Activated naive CD4-positive, alpha-beta T cell treated with anti-CD3 and anti-CD28 coated beads, Interleukin-2, amount 50 U/mL, for 72 hours (primary cell): ENCODE measurements around the gene NKD1. TPM values are rescaled to one million over a fixed set of nuclear protein-coding genes. Genes with fewer than 3 reads are reported as not detected.
A peak's percentile ranks its signal among the peaks of the same experiment; 100 is the strongest.

Experiments used
- ATAC-seq, 2 donors: fragments of 150-1000 bp; cut with Tn5 transposase; 2 replicates each; pipeline ENCODE4 v1.10.0; 2021; ENCODE audit warnings: mild to moderate bottlenecking in 2 of 2, moderate library complexity in 2 of 2
- DNase-seq, 2 donors: peaks; one replicate each; pipeline ENCODE4 v3.0.0; 2021 to 2022; ENCODE audit warnings: low spot score in 2 of 2
- H3K27ac Mint-ChIP-seq, 2 donors: one replicate each; pipeline ENCODE4 v1.8.0; 2022; ENCODE audit warnings: mild to moderate bottlenecking in 2 of 2, mixed read lengths in 2 of 2
- H3K36me3 Mint-ChIP-seq, 2 donors: one replicate each; pipeline ENCODE4 v1.8.0; 2022; ENCODE audit warnings: mixed read lengths in 2 of 2
- H3K9me3 Mint-ChIP-seq, 2 donors: one replicate each; pipeline ENCODE4 v1.8.0; 2022; ENCODE audit warnings: mixed read lengths in 2 of 2
- total RNA-seq, 2 donors: library from RNA; stranded (reverse); gene quantifications; one replicate each; pipeline ENCODE4 v1.2.3, GENCODE V29; 2022

NKD1 gene
- total RNA-seq, 2 donors from 2014 or later, result 1.4 to 2.1 TPM

DNA sequence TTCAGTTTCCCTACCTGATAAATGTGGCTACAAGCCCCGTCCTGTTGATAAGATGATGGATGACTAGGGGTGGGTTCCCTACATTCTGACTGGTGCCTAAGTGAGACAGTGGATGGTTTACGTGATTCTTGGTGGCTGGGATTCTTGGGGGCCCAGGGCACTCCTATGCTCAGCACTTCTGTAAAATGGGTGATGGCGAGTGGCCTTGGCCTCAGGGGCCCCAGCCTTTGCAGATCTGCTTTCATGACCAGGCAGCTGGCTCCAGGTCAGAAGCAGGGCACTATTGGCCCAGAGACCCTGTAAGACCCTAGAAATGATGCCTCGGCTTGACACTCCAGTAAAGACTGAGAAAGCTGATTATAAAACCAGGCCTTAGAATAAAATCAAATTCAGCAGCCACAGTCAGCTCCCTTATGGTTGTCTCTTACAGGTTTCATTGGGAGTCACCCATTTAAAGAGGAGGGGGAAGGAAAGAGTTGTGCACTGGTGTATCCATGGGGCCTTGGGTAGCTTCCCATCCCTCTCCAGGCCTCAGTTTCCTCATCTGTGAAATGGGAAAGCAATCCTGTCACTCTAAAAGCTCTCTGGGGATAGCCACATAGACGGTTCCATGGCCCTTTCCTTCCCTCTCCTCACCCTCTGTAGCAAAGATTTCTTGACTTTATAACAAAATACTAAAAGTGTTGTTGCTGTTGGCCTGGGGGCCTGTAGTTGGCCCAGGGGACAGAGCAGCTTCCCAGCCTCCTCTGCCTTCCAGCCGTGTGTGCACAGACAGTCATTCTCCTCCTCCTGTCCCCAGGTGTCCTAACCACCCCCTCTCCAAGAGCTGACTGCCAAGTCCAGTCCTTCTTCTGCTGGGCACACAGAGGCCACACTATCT lies 131.7 kb downstream of the NKD1 start:
- DNase-seq, result no peak
- H3K27ac Mint-ChIP-seq, result peak overlapping the region; percentile 95
- H3K9me3 Mint-ChIP-seq, result no peaks in the 10 kb centered on the region
- H3K36me3 Mint-ChIP-seq, result peaks cover 30 to 51% of the 10 kb centered on the region in 2 donors
- no peak for ATAC-seq

DNA sequence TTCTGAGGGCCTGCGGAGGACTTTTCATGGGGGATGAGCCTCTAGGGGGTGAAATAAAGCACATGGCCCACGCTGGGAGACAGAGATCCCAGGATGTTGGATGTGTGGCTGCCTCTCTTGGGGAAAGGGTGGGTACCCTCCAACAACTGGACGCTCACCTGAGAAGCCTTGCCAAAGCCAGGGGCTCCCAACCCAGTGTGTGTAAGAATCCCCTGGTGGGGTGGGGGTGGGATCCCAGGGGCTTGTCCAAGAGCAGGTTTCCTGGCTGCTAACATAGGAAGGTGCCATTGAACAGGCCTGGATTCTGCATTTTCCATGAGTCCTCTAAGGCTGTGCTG lies 132.3 kb downstream of the NKD1 start:
- peaks cover 28 to 46% of the 10 kb centered on the region in 2 donors for H3K36me3 Mint-ChIP-seq
- peak overlapping the region; percentile 95 for H3K27ac Mint-ChIP-seq
- no peaks in the 10 kb centered on the region for H3K9me3 Mint-ChIP-seq
- DNase-seq (no peak), ATAC-seq (no peak)

DNA sequence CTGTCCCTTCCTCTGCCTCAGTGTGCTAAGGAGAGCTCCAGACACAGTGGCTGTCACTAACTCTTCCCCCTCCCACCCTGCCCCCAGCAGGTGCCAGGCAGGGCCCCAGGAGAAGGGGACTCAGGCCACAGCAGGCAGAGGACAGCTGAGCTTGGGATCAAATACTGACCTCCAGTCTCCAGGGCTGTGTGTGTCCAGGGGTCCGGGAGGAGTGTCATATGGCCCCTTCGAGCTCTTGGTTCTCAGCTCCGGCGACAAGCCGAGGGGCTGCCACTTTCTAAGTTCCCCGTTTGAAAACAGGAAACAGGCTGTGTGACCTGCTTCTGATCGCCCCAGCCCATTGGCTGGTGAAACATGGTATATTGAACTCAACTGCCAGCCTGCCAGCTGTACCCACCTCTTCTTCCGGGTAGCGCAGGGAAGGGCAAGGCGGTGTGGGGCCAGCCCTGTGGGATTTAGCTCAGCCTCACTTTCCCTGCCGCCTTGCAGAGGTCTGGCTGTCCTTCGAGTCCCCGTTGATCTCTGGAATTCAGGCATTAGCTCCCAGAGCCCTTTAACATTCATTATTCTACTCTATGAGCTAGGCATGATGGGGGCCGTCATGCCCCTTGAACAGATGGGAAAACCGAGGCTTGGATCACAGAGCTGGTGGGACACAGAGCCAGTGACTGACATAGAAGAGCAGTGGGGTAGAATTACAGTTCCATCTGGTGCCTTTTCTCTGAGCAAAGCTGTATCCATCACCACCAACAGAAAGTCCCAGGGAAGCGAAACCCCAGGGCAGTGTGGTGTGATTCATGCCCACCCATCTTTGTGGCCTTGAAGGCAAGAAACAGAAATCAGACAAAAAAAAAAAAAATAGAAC lies 133.1 kb downstream of the NKD1 start, which contains the start of gene SNX20:
TSS of gene SNX20 (minus strand) at position 292 of the 865 bp plus-strand sequence. CDS start 3,786 bp downstream, outside the sequence.
- Mint-ChIP-seq H3K9me3 (no peaks in the 10 kb centered on the region), H3K36me3 (peaks cover 26 to 39% of the 10 kb centered on the region in 2 donors), H3K27ac (peak within 1 kb of the TSS; percentile 95)
- ATAC-seq (peak; percentile 54 to 60), DNase-seq (peak; percentile 51 to 73)

DNA sequence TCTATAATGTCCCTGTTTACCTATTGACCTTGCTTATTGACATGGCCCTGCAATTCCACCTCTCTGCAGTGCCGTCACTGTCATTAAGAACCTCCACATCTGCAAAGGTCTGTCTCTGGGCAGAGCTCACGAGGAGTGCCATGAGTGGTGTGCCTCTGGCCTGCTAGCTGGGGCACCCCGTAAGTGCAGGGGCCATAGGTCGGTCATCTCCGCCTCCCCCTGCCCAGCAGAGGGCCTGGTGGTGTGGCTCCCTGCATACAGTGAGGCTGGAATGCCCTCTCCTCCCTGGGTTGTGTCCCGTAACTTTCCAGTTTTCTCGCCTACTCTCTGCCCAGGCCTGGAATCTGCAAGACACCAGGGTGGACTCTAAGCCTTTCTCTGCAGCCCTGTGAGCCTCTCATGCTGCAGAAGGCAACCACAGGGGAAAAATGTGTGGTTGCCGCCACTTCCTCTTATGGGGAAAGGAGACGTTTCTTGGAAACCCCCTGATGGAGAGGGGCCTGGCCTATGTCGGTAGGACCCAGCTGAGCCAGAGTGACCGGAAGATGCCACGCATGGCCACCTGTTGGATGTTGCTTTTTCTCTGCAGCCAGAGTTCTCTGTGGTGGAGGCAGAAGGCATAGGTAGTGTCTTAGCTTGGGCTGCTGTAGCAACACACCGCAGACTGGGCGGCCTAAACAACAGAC lies 135.6 kb downstream of the NKD1 start:
- Mint-ChIP-seq H3K9me3 (no peaks in the 10 kb centered on the region), H3K27ac (peak overlapping the region; percentile 68 to 90), H3K36me3 (peaks cover 5 to 13% of the 10 kb centered on the region in 2 donors)
- peak; percentile 39 to 53 for ATAC-seq
- peak; percentile 51 to 79 for DNase-seq

DNA sequence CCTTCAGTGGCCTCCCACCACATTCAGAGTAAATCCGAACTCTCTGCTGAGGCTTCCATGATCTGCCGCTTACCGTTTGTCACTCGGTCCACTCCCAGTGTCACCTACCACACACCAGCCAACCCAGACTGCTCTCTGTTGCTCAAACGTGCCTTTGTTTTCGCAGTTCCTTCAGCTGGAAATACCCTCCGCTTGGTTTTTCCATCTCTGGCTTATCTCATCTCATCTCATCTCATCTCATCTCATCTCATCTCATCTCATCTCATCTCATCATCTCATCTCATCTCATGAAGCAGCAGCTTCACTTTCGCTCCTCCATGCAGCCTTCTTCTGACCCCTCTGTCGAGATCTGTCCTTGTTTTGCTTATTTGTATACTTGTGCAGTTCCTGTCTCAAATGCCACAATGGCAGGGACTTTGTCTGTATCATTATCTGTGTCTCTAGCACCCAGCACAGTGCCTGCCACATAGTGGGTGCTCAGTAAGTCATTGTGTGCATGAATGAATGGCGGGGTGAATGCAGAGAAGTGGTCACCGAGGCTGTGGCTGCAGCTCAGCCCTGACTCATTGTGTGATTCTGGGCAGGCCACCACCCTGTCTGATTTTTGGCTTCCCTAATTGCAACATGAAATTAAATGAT lies 136.7 kb downstream of the NKD1 start:
- Mint-ChIP-seq H3K36me3 (peaks cover under 1 to 6% of the 10 kb centered on the region in 2 donors), H3K27ac (peak overlapping the region; percentile 68 to 90), H3K9me3 (no peaks in the 10 kb centered on the region)
- peak; percentile 71 to 72 for ATAC-seq
- peak in 1 of 2 donors; percentile 75 for DNase-seq

DNA sequence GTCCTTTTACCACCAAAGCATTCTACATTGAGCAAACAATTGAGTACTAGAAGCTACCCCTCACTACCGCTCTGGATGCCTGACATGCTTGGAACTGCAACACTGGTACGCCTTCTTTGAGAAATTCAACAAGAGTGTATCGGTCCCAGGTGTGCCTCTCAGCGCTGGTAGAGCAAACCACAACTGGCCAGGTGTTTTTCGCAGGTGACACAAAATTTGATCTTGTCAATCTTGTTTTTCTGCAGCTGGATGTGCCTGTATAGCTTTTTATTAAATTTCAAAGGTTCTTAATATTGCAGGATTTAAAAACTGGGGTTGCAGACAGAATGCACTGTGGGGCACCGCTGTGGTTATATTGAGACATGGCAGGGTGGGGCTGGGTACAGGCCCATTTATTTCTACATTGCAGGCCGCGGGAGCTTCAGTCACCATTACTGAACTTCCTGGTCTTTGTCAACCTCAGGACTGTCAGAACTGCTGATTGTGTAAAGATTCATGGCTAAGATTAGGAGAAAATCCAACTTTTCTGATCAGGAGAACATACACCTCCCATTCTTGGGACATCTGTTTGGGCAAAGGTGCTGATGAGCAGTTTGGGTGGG lies 137.4 kb downstream of the NKD1 start:
- ATAC-seq, result no peak
- no peaks in the 10 kb centered on the region for H3K9me3 Mint-ChIP-seq

DNA sequence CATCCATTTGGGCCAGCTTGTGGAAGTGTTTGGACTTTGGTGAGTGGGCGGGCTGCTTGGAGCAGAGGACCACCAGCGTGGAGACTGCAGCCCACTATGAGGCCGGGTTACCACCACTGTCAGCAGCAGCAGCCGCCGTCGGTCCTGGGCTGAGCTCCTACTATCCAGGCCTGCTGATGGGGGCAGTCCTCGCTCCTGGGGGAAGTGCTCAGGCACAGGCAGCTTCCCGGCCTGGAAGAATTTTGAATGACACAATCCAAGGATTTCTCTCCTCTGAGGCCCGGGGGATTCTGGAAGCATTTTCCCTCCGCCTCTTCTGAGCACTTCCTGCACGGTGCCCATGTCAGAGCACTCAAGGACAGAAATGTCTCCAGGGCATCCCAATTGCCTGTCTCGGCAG lies 139.9 kb downstream of the NKD1 start:
- Mint-ChIP-seq H3K9me3 (no peaks in the 10 kb centered on the region), H3K27ac (no peak overlapping the region), H3K36me3 (no peaks in the 10 kb centered on the region)
- DNase-seq, result no peak
- no peak for ATAC-seq

More for the DNA sequence above, 137.4 kb downstream of the NKD1 start:
- Mint-ChIP-seq H3K36me3 (no peaks in the 10 kb centered on the region), H3K27ac (peak overlapping the region in 1 of 2 donors; percentile 90)
- no peak for DNase-seq

DNA sequence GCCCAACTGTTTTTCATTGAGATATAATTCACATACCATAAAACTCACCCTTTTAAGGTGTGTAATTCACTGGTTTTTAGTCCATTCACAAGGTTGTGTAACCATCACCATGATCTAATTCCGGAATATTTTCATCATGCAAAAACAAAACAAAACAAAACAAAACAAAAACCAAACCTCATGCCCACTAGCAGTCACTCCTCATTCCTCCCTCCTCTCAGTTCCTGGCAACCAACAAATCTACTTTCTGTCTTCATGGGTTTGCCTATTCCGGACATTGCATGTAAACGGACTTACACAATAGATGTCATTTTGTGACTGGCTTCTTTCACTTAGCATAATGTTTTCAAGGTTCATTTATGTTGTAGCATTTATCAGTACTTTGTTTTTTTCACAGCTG lies 140.7 kb downstream of the NKD1 start:
- no peaks in the 10 kb centered on the region for H3K9me3 Mint-ChIP-seq
- ATAC-seq, result no peak
- no peak for DNase-seq
- no peak overlapping the region for H3K27ac Mint-ChIP-seq
- no peaks in the 10 kb centered on the region for H3K36me3 Mint-ChIP-seq

DNA sequence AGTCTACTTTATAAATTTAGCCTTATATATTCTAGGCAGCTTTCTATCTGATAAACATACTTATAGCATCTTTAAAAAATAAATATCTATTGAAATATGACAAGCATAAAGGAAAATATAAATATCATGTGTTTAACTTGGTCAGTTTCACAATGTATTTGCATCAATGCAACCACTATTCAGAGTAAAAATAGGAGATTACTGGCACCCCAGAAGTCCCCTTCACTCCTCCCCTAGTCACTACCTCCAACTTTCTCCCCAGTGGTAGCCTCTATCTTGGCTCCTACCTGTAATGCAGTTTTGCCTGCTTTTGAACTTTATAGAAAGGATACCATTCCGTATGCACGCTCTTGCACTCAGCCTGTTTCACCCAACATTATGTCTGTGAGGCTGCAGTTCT lies 142.0 kb downstream of the NKD1 start:
- Mint-ChIP-seq H3K36me3 (no peaks in the 10 kb centered on the region), H3K27ac (no peak overlapping the region), H3K9me3 (peaks cover 0 to 1% of the 10 kb centered on the region in 2 donors)
- DNase-seq (no peak), ATAC-seq (no peak)

DNA sequence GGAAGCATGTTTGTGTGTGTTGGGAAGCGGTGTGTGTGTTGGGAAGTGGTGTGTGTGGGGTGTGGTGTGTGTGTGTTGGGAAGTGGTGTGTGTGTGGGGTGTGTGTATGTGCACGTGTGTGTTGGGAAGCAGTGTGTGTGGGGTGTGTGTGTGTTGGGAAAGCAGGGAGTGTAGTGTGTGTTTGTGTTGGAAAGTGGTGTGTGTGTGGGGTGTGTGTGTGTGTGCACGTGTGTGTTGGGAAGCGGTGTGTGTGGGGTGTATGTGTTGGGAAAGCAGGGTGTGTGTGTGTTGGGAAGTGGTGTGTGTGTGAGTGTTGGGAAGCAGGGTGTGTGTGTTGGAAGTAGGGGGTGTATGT lies 144.4 kb downstream of the NKD1 start:
- DNase-seq (no peak), ATAC-seq (no peak)
- Mint-ChIP-seq H3K9me3 (peaks cover 0 to 5% of the 10 kb centered on the region in 2 donors), H3K36me3 (no peaks in the 10 kb centered on the region), H3K27ac (no peak overlapping the region)

DNA sequence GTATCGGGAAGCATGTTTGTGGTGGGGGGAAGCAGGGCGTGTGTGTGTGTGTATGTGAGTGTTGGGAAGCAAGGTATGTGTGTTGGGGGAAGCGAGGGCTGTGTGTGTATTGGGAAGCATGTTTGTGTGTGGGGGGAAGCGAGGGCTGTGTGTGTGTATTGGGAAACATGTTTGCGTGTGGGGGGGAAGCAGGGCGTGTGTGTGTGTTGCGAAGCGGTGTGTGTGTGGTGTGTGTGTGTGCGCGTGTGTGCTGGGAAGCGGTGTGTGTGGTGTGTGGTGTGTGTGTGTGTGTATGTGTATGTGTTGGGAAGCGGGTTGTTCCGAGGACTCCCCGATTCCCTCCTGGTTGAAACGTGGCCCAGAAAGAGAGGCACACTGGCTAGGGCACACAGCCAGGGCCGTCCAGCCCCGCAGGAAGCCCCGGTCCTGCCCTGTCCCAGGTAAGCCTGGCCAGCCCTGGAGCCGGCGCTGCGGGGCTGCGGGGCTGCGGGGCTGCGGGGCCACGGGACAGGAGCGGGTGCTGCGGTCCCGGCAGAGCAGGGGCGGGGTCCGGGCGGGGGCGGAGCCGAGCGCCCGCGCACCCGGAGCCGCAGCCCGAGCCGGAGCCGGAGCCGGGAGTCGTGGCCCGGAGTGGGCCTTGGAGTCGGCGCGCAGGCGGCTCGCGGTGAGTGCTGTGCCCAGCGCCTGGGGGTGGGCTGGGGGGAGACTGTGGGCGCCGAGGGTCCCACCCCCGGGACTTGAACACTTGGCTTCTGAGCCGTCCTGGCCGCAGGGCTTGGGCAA lies 145.0 kb downstream of the NKD1 start, which contains the start of gene NOD2:
TSS of gene NOD2 (plus strand) at position 608 of the 783 bp plus-strand sequence. CDS start 5,890 bp downstream, outside the sequence.
- peaks cover 0 to 5% of the 10 kb centered on the region in 2 donors for H3K9me3 Mint-ChIP-seq
- ATAC-seq (peak in 1 of 2 donors; percentile 62), DNase-seq (no peak)
- H3K27ac Mint-ChIP-seq, result peak within 1 kb of the TSS; percentile 6 to 36
- no peaks in the 10 kb centered on the region for H3K36me3 Mint-ChIP-seq

DNA sequence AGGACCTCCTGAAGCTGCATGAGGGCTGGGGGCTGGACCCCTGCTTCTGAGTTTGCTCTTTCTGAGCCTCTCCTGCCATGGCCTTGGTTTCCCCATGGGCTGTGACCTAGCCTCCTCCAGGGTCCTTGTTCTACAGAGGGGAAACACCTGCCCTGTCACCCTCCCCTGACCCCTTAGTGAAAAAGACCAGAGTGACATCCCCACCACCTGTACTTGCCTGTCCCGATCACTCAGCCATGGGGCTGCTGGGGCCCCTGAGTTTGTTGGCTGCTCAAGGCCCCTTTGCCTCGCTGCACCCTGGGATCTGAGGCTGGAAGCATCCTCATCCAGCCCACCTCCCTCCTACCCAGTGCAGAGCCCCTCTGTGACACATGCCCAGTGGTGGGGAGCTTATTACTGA lies 146.0 kb downstream of the NKD1 start:
- no peak for ATAC-seq
- Mint-ChIP-seq H3K9me3 (peaks cover 0 to 5% of the 10 kb centered on the region in 2 donors), H3K27ac (peak overlapping the region in 1 of 2 donors; percentile 36), H3K36me3 (peaks cover 0 to under 1% of the 10 kb centered on the region in 2 donors)
- DNase-seq, result no peak

DNA sequence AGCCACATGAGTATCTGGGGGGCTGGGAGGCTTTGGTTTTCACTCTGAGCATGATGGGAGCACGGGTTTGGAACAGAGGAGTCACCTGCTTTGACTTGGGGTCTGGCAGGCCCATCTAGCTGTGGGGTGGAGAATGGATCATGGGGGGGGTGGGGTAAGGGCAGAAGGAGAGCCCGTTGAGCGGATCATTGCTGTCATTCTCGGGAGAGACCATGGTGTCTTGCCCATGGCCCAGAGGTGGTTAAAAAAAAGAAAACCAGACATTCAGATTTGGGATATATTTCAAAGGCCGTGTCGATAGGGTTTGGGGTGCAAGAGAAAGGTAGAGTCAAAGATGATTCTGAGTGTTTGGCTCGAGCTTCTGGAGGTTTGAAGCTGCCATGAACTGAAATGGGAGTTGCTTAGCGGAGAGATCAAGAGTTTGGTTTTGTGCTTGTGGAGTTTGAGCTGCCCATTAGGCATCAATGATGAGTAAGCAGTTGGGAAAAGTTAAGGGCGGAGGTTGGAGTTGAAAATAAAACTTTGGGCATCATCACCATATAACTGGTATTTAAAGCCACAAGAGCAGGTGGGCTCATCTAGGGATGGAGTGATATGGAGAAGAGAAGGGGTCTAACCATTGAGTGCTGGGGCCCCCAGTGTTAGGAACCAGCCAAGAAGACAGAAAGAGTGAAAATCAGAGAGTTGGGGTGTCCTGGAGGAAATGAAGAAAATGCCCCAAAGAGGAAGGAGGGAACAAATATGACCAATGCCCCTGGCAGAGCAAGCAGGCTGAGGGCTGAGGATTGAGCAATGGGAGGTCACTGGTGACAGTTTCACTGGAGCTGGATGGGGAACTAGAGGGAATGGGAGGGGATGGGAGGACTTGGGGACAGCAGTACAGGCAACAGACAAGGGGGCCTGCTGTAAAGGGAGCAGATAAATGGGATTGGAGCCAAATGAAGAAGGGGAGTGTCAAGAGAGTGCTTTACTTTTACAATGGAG lies 147.1 kb downstream of the NKD1 start:
- DNase-seq (no peak), ATAC-seq (no peak)
- Mint-ChIP-seq H3K36me3 (peaks cover 0 to 11% of the 10 kb centered on the region in 2 donors), H3K9me3 (peaks cover 0 to 5% of the 10 kb centered on the region in 2 donors), H3K27ac (peak overlapping the region in 1 of 2 donors; percentile 10)

DNA sequence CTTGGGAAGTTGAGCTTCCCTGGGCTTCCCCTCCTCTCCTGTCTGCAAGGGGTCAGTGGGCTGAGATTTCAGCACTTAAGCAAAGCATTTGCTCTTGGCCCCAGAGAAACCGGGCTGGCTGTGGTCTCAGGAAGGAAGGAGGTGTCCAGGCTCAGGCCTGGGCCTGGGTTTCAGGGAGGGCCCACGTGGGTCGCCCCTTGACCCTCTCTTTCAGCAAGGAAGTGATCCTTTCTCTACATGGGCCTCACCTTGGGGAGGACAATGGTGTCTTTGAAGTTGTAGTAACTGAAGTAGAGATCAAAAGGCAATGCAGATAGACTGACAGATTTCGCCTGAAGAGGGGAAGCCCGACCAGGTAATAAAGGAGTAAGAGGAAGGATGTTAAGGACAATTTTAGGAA lies 147.9 kb downstream of the NKD1 start:
- ATAC-seq (no peak), DNase-seq (no peak)
- Mint-ChIP-seq H3K9me3 (peaks cover 0 to 5% of the 10 kb centered on the region in 2 donors), H3K36me3 (peaks cover 0 to 14% of the 10 kb centered on the region in 2 donors), H3K27ac (peak overlapping the region; percentile 10 to 81)
